PFSK-1 (cell line): ENCODE measurements around the gene KRT5.

Experiments
- POLR2AphosphoS5 ChIP-seq: IDR thresholded peaks from 2 replicates; pipeline ENCODE4 v1.6.1; 2012; ENCODE audit warnings: low read depth, mild to moderate bottlenecking, control low read depth, low read length, moderate library complexity
- REST ChIP-seq, 2 experiments: IDR thresholded peaks; 2 replicates each; pipeline versions ENCODE4 v1.6.1 to v1.8.0; 2011 to 2012; ENCODE audit warnings: low read depth in 2 of 2, low read length in 2 of 2, control low read depth in 1 of 2, inconsistent platforms in 1 of 2, mild to moderate bottlenecking in 1 of 2, moderate library complexity in 1 of 2; ENCODE audit not compliant: insufficient read depth in 1 of 2
- SIN3A ChIP-seq: IDR thresholded peaks from 2 replicates; pipeline ENCODE4 v1.6.1; 2012; ENCODE audit warnings: mild to moderate bottlenecking, low read length, moderate library complexity, borderline replicate concordance; ENCODE audit not compliant: insufficient read depth
- TAF1 ChIP-seq: IDR thresholded peaks from 2 replicates; pipeline ENCODE4 v1.6.1; 2012; ENCODE audit warnings: low read length, control low read depth, borderline replicate concordance; ENCODE audit not compliant: insufficient read depth

GRCh38 chr12:52495389-52495788 lies 24.8 kb downstream of the KRT5 start:
- TF ChIP-seq POLR2AphosphoS5 (no peak), TAF1 (no peak), SIN3A (no peak), REST (IDR thresholded peaks at IDR 0.05; ENCODE audit: insufficient read depth in 1 of 2, low read depth in 2 of 2, low read length in 2 of 2) (no peak)
